NCI-H187 (cell line): ENCODE results near the gene CKMT2.
A peak's percentile ranks its signal among the peaks of the same experiment; 100 is the strongest.

Source experiments
- DNase-seq, 2 experiments: peaks; one replicate each; lab custom pipeline; 2025; lab: John Stamatoyannopoulos, UW

Gene CKMT2

DNA sequence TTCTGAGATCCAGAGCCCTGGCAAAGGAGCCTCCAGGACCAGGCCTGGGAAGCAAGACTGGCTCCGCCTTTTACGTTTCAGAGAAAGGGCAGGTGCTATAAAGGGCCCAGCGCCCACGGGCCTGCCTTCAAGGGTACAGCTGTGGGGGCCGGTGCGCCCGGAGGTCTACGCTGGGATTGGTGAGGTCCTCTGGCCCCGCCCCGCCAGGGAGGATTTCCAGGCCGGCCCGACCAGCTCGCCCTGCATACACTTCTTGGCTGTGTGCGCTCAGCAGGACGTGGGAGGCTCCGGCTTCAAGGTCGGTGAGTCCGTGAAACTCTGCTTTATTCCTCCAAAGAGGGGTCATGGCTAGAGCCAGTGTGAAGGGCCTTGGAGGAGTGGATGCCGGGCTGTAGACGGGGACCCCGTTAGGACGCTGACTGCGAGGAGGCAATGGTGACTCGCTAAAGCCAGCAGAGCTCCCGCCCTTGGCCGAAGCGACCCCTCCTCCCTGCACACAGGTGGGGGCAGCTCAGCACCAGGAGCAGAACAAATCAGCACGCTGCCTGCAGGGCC, at the start of gene CKMT2:
Gene CKMT2 (plus strand): TSS at position 243 of the 555 bp plus-strand sequence. CDS start 17,811 bp downstream, outside the sequence.
- DNase-seq: no peak

- peak; percentile 63 to 70 for DNase-seq
Observed at GRCh38 chr5:81183811-81184748, 49.0 kb upstream of the CKMT2 start.

DNA sequence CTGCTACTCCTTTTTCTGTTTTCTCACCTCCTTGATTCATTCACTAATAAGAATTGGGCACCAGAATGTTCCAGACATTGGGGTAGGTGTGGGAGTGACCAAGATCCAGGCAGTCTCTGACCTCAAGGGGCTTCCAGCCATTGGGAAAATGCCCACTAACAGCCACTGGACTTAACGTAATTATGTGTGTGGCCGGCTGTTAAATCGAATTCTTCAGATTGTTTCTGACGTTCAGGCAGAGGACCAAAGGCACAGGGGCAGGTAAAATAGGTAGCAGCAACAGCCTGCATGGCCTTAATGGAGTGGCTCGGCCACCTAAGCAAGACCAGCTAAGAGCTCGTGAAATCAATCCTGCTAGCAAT, 48.4 kb upstream of the CKMT2 start:
- DNase-seq: no peak

DNA sequence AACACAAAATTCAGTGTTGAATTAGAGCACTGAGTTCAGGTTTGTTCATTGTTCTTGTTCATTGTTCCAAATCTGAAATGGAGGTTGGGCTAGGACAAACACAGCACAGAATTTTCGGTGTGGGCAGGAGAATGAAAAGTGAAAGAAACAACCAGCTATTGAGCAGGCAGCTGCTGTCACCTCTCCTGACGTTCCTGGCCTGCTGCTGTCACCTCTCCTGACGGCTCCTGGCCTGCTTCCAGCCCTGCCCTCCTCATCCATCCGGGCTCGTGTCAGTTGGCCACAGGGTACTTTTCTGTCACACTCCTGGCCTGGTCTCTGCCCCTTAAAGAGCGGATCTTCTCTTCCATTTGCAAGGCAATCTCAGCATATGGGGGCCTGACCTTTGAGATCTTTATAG, 45.2 kb upstream of the CKMT2 start:
- no peak for DNase-seq

- no peak for DNase-seq
Observed at GRCh38 chr5:81188962-81189361, 44.2 kb upstream of the CKMT2 start.

DNA sequence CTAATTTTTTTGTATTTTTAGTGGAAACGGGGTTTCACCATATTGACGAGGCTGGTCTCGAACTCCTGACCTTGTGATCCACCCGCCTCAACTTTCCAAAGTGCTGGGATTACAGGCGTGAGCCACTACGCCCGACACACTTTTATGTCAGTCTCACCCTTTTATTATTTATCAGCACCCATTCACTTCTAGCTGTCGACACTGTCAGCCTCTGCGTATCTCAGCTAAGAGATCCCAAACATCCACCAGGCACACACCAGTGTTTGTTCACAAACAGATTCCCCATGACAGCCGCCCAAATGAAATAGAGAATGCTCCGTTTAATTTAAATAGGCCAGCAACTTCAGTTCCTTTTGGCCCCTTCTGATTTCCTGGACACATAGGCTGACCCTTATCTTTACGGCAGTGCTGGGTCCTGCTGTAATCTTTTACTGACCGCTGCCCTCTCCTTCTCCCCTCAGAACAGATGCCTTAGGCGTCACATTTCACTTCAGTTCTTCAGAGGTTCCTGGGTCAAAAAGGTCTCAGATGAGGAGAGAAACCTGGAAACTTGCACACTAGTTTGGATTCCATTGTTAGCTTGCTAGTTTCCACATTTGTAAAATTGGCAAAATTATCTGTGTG, 43.1 kb upstream of the CKMT2 start:
- no peak for DNase-seq

- DNase-seq: no peak
Observed at GRCh38 chr5:81191726-81192372, 41.3 kb upstream of the CKMT2 start.

GRCh38 chr5:81192373-81192750, 40.8 kb upstream of the CKMT2 start:
- no peak for DNase-seq

DNA sequence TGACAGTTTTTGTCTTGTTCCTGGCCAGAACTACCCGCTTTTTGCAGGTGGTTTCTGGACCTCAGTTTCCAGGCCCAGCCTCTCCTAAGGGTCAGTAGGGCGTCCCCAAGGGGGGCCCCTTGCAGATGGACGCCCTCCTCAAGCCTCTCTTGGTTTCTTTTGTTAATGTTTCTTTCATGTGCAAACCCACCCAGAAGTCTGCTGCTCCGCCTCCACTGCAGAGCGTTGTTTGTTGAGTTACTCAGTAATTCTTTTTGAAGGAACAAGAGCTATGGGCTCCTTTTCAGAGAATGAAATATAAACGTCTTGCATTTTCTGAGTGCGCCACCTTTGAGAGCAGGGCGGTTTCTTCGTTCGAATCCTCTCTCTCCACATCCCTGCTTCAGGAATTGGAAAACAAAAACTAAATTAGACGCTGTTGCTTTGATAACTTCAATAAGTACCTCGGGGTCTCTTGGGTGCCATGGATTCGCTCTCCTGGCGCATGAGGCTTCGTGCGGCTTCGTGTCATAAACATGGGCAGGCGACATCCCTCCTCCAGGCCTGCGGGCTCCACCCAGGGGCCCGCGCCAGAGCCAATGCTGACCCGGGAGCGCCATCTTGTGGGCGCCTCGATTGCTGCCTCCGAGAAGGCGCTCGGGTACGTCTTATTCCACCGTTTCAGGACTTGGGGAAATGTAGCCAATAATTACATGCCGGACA, 38.3 kb upstream of the CKMT2 start:
- DNase-seq: peak; percentile 48 to 74

GRCh38 chr5:81195335-81195929, 37.7 kb upstream of the CKMT2 start:
- DNase-seq: no peak

DNA sequence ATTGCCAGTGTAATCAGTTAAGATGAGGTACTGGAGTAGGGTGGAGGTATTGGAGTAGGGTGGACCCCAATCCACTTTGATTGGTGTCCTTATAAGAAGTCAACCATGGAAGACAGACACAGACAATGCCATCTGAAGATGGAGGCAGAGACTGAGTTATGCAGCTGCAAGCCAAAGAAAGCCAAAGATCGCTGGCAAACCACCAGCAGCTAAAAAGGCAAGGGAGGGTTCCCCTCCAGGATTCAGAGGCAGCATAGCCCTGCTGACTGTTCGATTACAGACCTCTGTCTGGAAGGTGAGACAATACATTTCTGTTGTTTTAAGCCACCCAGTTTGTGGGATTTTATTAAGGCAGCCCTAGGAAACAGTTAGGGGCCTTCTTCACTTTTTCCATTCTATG, 30.5 kb upstream of the CKMT2 start:
- DNase-seq: no peak

GRCh38 chr5:81203729-81204128, 29.4 kb upstream of the CKMT2 start:
- DNase-seq: no peak

DNA sequence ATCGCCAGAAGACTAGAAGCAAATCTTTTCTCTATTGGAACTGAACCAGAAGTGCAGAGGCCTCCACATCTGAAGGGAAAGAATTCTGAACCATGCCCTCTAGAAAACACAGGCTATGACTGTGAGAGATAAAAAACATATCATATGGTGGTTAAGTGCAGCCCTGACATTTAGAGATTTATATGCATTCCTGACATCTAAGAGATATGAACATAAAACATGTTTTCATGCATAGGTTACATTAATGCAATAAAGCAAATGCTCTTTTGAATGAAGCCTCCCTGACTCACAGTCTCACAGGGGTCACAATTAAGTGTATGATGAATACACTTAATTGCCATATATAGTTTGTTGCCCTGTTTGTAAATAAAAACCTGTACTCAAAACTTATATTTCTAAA, 28.9 kb upstream of the CKMT2 start:
- DNase-seq: no peak

DNA sequence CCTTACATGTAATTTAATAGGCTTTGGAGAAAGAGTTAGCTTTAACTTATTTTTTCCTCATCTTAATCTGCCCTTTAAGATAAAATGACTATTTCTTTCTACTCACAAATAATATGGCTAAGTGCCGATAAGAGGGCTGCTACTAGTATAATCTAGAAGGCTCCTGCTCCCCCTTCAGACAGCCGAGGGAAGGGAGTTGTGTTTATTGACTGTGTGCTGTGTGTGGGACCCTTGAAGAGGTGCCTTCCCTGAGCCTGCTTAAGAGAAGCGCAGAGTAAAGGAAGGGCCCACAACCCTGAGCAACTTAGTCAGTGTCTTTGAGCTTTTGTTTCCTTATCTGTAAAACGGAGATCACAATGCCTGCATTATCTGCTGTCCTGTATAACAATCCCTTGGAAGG, 28.1 kb upstream of the CKMT2 start:
- DNase-seq: no peak

- DNase-seq: no peak
Observed at GRCh38 chr5:81207009-81207408, 26.1 kb upstream of the CKMT2 start.

DNA sequence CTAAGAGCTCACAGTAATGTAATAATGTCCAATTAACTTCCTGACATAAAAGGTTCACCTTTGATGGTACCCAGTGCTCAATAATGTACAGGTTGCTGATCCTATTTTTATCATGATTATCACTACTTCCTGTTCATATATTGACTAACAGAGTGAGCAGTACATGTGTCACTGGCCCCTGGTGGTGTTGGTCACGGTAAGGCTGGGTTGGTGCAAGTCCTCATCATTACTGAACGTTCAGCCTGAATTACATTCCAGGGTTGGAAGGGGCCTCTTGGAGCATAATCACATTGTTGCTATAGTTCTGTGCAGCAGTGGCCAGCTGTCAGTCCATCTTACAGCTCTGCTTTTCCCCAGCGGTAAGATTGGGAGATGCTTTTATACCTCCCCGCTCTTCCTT, 24.2 kb upstream of the CKMT2 start:
- no peak for DNase-seq

GRCh38 chr5:81209386-81209785, 23.7 kb upstream of the CKMT2 start:
- DNase-seq: no peak

DNA sequence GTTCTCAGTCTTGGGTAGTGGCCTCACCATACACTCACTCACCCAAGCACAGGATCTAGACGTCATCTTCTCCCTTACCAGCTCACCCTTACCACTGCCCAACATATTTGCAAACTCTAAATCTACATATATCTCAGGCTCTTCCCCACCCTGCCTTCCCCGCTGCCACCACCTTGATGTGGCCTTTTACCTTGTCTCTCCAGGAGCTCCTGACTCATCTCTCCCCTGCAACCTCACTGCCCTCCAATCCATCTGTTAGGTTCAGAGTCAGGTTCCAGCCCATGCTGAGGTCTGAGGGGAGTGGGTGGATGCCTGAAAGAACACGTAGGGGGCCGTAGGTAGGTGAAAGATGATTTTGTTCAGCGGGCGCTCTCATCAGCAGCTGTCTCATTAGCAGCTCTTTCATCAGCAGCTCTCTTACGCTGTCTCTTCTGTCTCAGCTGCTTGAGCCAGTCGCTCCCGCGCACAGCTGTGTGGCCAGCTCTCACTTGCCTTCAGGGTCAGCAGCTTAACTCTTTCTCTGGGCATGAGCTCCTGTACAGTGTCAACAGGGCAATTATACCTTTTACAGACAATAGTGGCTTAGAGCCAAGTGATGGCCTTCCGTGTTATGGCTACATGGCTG, 23.1 kb upstream of the CKMT2 start:
- DNase-seq: no peak

DNA sequence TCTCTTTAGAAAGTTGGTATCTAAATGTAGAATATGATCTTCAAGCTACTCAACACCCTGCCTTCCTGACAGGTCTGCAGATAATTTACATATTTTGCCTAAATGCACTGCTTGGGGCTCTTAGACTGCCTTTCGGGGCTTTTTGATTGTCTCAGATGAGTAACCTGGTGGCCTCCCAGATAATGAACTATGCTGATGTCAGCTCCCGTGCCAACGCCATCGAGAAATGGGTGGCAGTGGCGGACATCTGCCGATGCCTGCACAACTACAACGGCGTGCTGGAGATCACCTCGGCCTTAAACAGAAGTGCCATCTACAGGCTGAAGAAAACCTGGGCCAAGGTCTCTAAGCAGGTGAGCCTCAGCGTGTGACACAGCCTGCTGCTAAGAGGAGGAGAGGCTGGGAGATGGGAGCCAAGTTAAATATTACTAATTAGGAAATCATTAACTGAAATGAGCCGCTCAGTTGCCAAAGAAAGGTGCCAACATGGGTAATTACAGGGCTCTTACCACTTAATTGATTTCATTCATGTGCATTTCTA, 20.8 kb upstream of the CKMT2 start:
- no peak for DNase-seq

- no peak for DNase-seq
Observed at GRCh38 chr5:81213070-81213469, 20.1 kb upstream of the CKMT2 start.

GRCh38 chr5:81214848-81215247, 18.3 kb upstream of the CKMT2 start:
- no peak for DNase-seq
